Neural progenitor cell (in vitro differentiated cells): ENCODE measurements around the gene RIPOR1.

Experiments used
- CTCF ChIP-seq: fragments of 200-600 bp; sonication (generic); IDR thresholded peaks from 2 replicates; pipeline ENCODE4 v1.5.1; 2017; ENCODE audit warnings: antibody characterized with exemption, mild to moderate bottlenecking
- EZH2 ChIP-seq: fragments of 200-600 bp; sonication (generic); IDR thresholded peaks from 2 replicates; pipeline ENCODE4 v1.6.1; 2017; ENCODE audit warnings: antibody characterized with exemption, mild to moderate bottlenecking, moderate library complexity
- EZH2phosphoT487 ChIP-seq: fragments of 200-600 bp; sonication (generic); IDR thresholded peaks from 2 replicates; pipeline ENCODE4 v1.6.1; 2017; ENCODE audit warnings: antibody characterized with exemption

GRCh38 chr16:67580202-67580601 lies 51.6 kb downstream of the RIPOR1 start:
- no peak for TF ChIP-seq CTCF
- TF ChIP-seq EZH2phosphoT487, result no peak
- TF ChIP-seq EZH2, result no peak
